Spleen (tissue), 11 donors: ENCODE measurements around the gene PRKCE. TPM values are rescaled to one million over a fixed set of nuclear protein-coding genes. Genes with fewer than 3 reads are reported as not detected.

ENCODE experiments used
- DNase-seq: peaks from one replicate; pipeline ENCODE4 v3.0.0-alpha.2; 2020
- H3K27ac ChIP-seq, 8 donors: fragments of 200-600 bp; sonication (generic) in 7 of 8; 1 replicate in 4 of 8; 2 replicates in 4 of 8; pipeline versions ENCODE4 v1.5.0 to v1.8.0; 2016 to 2021; ENCODE audit warnings: inconsistent platforms in 4 of 8, mild to moderate bottlenecking in 4 of 8, moderate library complexity in 1 of 8
- H3K27me3 ChIP-seq, 7 donors: fragments of 200-600 bp; sonication (generic) in 6 of 7; replicated peaks in 1 of 7; 1 replicate in 4 of 7; 2 replicates in 3 of 7; pipeline versions ENCODE4 v1.5.0 to v1.8.0; 2016 to 2021; ENCODE audit warnings: inconsistent platforms in 3 of 7, mild to moderate bottlenecking in 1 of 7
- H3K36me3 ChIP-seq, 6 donors: fragments of 200-600 bp; sonication (generic) in 5 of 6; 1 replicate in 4 of 6; 2 replicates in 2 of 6; pipeline versions ENCODE4 v1.5.0 to v1.8.0; 2016 to 2021; ENCODE audit warnings: inconsistent platforms in 2 of 6
- H3K4me1 ChIP-seq, 6 donors: fragments of 200-600 bp; sonication (generic) in 5 of 6; 1 replicate in 3 of 6; 2 replicates in 3 of 6; pipeline versions ENCODE4 v1.5.0 to v1.8.0; 2016 to 2021; ENCODE audit warnings: inconsistent platforms in 3 of 6
- H3K4me3 ChIP-seq, 8 donors: fragments of 200-600 bp; sonication (generic) in 7 of 8; 1 replicate in 4 of 8; 2 replicates in 4 of 8; pipeline versions ENCODE4 v1.5.0 to v1.8.0; 2016 to 2021; ENCODE audit warnings: inconsistent platforms in 4 of 8, mild to moderate bottlenecking in 4 of 8, moderate library complexity in 2 of 8
- H3K9me3 ChIP-seq, 8 donors: fragments of 200-600 bp; sonication (generic) in 7 of 8; 1 replicate in 4 of 8; 2 replicates in 4 of 8; pipeline versions ENCODE4 v1.5.0 to v1.8.0; 2016 to 2021; ENCODE audit warnings: inconsistent platforms in 4 of 8
- CTCF ChIP-seq, 11 experiments: fragments of 200-600 bp in 7 of 11; fragments of 450-650 bp in 4 of 11; sonication (generic) in 4 of 11; IDR thresholded peaks in 8 of 11; conservative IDR thresholded peaks in 3 of 11; 1 replicate in 7 of 11; 2 replicates in 4 of 11; pipeline versions ENCODE4 v1.4.0 to v1.8.0; 2016 to 2021; ENCODE audit warnings: antibody characterized with exemption in 11 of 11, inconsistent platforms in 4 of 11, mild to moderate bottlenecking in 1 of 11
- POLR2A ChIP-seq, 3 donors: fragments of 450-650 bp; IDR thresholded peaks; one replicate each; pipeline ENCODE4 v1.5.1; 2017; ENCODE audit warnings: antibody characterized with exemption in 3 of 3, mild to moderate bottlenecking in 1 of 3
- POLR2AphosphoS5 ChIP-seq, 3 donors: sonication (generic); formaldehyde crosslinking; IDR thresholded peaks; one replicate each; pipeline ENCODE4 v1.5.1; 2017; ENCODE audit warnings: antibody characterized with exemption in 3 of 3
- WGBS, 5 donors: extraction: QIAGEN DNeasy Blood & Tissue Kit in 3 of 5; methylation state at CpG; one replicate each; pipeline versions ENCODE4 v1.1.5 to v1.1.7; 2013 to 2018; 5-methylcytosine and 5-hydroxymethylcytosine counted together
- intact Hi-C: fragments of 100-400 bp; cut with DNase I; formaldehyde crosslinking; loops from one replicate; pipeline ENCODE4 v1.15.0; 2023; ENCODE audit warnings: low total_unique reads
- polyA plus RNA-seq, 3 donors: library from polyadenylated mRNA; stranded (reverse); fragments of 200-250 nt; gene quantifications; one replicate each; pipeline ENCODE4 v1.2.1, GENCODE V29; 2013
- total RNA-seq, 7 donors: library from RNA; depleted of rRNA in 3 of 7; stranded (reverse); fragments of >200 nt in 3 of 7; fragmentation: NEBNext Ultra II Directional in 4 of 7; extraction: Animal tissue kit (Norgen Biotek cat#: 25700) in 4 of 7; gene quantifications; one replicate each; pipeline versions ENCODE4 v1.1.0 to v1.2.1, GENCODE V29; 2016 to 2021
- donor health status: healthy with polysubstance abuse.
- donor health status: DM: no; HTN: no; CAD: no; lungs with moderate emphysema.
- donor health status: DM: no; HTN: no; CAD: no.
- donor health status: Bipolar disorder and iron deficiency.
- donor health status: healthy.
- donor health status: DM: no; HTN: no; CAD: no.
- donor health status: DM: yes; HTN: yes; CAD: no.

PRKCE gene
- total and polyA plus RNA-seq, 10 donors: 2.5 to 43.6 (median 18.8) TPM

GRCh38 chr2:46024146-46024779 is 372.8 kb downstream of the PRKCE start:
- intact Hi-C loops: loop anchor here (10.0 kb wide), 1 partner anchor 341 kb away; no protein-coding TSS in a partner anchor
- Histone ChIP-seq H3K27ac (no peak overlapping the region), H3K4me1 (peaks cover 0 to 5% (median 1%) of the 10 kb centered on the region in 6 donors), H3K36me3 (peaks cover 0 to 25% (median 0%) of the 10 kb centered on the region in 6 donors), H3K9me3 (no peaks in the 10 kb centered on the region), H3K27me3 (no peaks in the 10 kb centered on the region), H3K4me3 (no peak overlapping the region)
- TF ChIP-seq POLR2A (IDR thresholded peaks at IDR 0.05): no peak
- no peak for TF ChIP-seq POLR2AphosphoS5 (IDR thresholded peaks at IDR 0.05)
- TF ChIP-seq CTCF (IDR thresholded peaks at IDR 0.05 in 8 of 11, conservative IDR thresholded peaks at IDR 0.05 in 3 of 11): no peak
- 79 to 90% (median 86%) methylated on average over 5 of the region's 5 CpGs for WGBS, 5 donors
- no peak for DNase-seq

DNA sequence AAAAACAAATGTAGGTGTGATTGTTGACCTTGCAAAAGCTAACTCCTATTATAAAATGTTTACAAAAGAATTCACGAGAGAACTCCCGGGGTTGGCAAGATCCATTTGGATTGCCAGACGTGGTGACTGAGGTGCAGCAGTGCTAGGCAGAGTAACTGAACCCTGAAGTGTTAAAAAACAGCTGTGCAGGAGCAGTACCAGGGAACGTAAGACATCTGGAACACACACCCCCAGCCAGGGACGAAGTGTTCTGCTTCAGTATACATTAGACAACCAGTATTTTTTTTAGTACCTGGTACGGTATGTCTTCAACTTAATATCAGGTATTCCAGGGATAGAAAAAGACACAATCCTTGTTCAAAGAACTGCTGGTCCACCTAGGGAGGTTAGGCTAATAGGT is 373.6 kb downstream of the PRKCE start:
- no peak for TF ChIP-seq CTCF (IDR thresholded peaks at IDR 0.05 in 8 of 11, conservative IDR thresholded peaks at IDR 0.05 in 3 of 11)
- no peak for TF ChIP-seq POLR2AphosphoS5 (IDR thresholded peaks at IDR 0.05)
- TF ChIP-seq POLR2A (IDR thresholded peaks at IDR 0.05): no peak
- H3K27ac ChIP-seq: no peak overlapping the region
- peaks cover 0 to 8% (median 4%) of the 10 kb centered on the region in 6 donors for H3K4me1 ChIP-seq
- peaks cover 0 to 21% (median 0%) of the 10 kb centered on the region in 6 donors for H3K36me3 ChIP-seq
- no peaks in the 10 kb centered on the region for H3K9me3 ChIP-seq
- no peak overlapping the region for H3K4me3 ChIP-seq
- H3K27me3 ChIP-seq: no peaks in the 10 kb centered on the region
- WGBS, 5 donors: 67 to 84% (median 72%) methylated on average over 6 of the region's 6 CpGs
- no peak for DNase-seq
- intact Hi-C loops: loop anchor here (10.0 kb wide), 1 partner anchor 340 kb away; no protein-coding TSS in a partner anchor

DNA sequence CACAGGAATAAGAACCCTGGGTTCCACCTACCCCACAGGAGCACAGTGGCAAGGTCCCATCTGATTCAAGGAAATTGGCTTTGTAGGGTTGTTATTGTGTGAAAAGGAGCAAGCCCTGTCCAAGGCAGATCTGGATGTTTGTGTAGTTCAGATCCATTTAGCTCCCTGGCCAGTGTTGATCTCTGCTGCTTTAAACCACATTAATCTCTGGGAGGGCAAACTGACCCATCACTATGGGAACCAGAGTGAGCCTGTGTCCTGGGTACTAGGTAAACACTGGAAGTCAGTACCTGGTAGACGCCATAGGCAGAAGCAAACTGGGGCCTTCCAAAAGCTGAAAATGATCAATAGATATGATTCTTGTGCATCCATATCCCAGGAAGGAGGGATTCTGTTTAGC is 374.2 kb downstream of the PRKCE start:
- intact Hi-C loops: loop anchor here (10.0 kb wide), 1 partner anchor 339 kb away; no protein-coding TSS in a partner anchor
- WGBS, 5 donors: 87 to 100% (median 96%) methylated on average over 1 of the region's 1 CpG
- H3K27ac ChIP-seq: no peak overlapping the region

More for the DNA sequence above, 374.2 kb downstream of the PRKCE start:
- no peak for DNase-seq
- Histone ChIP-seq H3K27me3 (no peaks in the 10 kb centered on the region), H3K4me1 (peaks cover 0 to 10% (median 6%) of the 10 kb centered on the region in 6 donors), H3K36me3 (peaks cover 0 to 15% (median 0%) of the 10 kb centered on the region in 6 donors), H3K9me3 (no peaks in the 10 kb centered on the region), H3K4me3 (no peak overlapping the region)
- no peak for TF ChIP-seq POLR2A (IDR thresholded peaks at IDR 0.05)
- TF ChIP-seq POLR2AphosphoS5 (IDR thresholded peaks at IDR 0.05): no peak
- TF ChIP-seq CTCF (IDR thresholded peaks at IDR 0.05 in 8 of 11, conservative IDR thresholded peaks at IDR 0.05 in 3 of 11): no peak
